ENCODE measurements around the gene WDFY4. TPM values are rescaled to one million over a fixed set of nuclear protein-coding genes. Genes with fewer than 3 reads are reported as not detected.

The WDFY4 gene
- total RNA-seq, 1 donor from 2014 or later: not detected

DNA sequence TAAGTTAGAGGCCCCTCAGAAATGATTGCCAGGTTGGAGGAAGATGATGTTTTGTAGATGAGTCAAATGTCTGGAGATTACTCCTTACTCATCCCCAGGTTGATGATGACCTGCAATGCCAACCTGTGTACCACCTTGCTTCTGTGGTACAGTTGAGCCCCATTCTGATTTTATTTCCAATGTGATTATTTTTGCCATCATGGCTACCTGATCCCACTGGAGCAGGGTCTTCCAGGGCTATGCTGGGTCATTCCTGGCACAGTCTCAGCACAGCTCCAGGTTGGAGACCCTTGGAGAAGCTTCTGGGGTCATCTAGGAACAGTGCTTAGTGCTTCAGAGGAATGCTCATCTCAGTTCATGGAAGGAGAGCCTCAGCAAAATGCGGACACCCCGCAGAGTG is 220.6 kb downstream of the WDFY4 start:
- no peak overlapping the region for H3K9ac ChIP-seq
- no peaks in the 10 kb centered on the region for H3K9me3 Mint-ChIP-seq
- no peaks in the 10 kb centered on the region for H3K4me1 Mint-ChIP-seq
- TF ChIP-seq EZH2 (IDR thresholded peaks at IDR 0.05) (no peak), EZH2phosphoT487 (IDR thresholded peaks at IDR 0.05) (no peak)
- TF ChIP-seq, protein P1, sequence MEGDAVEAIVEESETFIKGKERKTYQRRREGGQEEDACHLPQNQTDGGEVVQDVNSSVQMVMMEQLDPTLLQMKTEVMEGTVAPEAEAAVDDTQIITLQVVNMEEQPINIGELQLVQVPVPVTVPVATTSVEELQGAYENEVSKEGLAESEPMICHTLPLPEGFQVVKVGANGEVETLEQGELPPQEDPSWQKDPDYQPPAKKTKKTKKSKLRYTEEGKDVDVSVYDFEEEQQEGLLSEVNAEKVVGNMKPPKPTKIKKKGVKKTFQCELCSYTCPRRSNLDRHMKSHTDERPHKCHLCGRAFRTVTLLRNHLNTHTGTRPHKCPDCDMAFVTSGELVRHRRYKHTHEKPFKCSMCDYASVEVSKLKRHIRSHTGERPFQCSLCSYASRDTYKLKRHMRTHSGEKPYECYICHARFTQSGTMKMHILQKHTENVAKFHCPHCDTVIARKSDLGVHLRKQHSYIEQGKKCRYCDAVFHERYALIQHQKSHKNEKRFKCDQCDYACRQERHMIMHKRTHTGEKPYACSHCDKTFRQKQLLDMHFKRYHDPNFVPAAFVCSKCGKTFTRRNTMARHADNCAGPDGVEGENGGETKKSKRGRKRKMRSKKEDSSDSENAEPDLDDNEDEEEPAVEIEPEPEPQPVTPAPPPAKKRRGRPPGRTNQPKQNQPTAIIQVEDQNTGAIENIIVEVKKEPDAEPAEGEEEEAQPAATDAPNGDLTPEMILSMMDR (IDR thresholded peaks at IDR 0.05): no peak
- peaks cover 8% of the 10 kb centered on the region for H3K27me3 Mint-ChIP-seq (ENCODE audit: insufficient read depth, low read depth)
- no peaks in the 10 kb centered on the region for H3K36me3 Mint-ChIP-seq
- DNase-seq (ENCODE audit: low spot score): no peak
- H3K79me2 ChIP-seq (ENCODE audit: low read depth): no peaks in the 10 kb centered on the region
- no peaks in the 10 kb centered on the region for H3K27me3 ChIP-seq
- H3K27ac ChIP-seq: no peak overlapping the region
- no peak overlapping the region for H3K4me2 ChIP-seq
- no peaks in the 10 kb centered on the region for H3K9me3 ChIP-seq (ENCODE audit: low read depth)
- H3K4me3 Mint-ChIP-seq: no peak overlapping the region
- no peak overlapping the region for H2AFZ ChIP-seq (replicated peaks)
- H3K27ac Mint-ChIP-seq: no peak overlapping the region
- H3F3A ChIP-seq (ENCODE audit: low read depth): no peaks in the 10 kb centered on the region
- no peaks in the 10 kb centered on the region for H4K20me1 ChIP-seq (ENCODE audit: low read depth)
- no peak overlapping the region for H3K4me3 ChIP-seq
- H3K36me3 ChIP-seq: no peaks in the 10 kb centered on the region
- H3K4me1 ChIP-seq: no peaks in the 10 kb centered on the region

DNA sequence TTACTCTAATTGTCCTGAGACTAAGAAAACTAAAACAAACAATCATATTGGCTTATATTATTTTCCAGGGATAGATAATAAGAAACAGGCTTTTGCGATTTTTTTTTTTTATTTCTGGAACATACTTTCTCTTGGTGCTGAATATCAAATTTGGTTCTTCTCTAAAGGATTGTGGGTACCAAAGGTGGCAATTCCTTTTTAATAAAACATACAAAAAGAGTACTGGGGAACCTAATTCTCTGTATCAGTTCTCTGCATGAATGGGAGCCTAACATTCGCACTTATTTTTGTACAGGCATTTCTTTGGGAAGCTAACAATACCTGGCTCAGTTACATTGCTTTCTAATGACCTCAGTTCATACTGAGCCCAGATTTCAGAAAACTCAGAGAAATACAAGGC is 222.2 kb downstream of the WDFY4 start:
- Mint-ChIP-seq H3K4me1 (no peaks in the 10 kb centered on the region), H3K27me3 (ENCODE audit: insufficient read depth, low read depth) (peaks cover 8% of the 10 kb centered on the region), H3K27ac (no peak overlapping the region), H3K9me3 (no peaks in the 10 kb centered on the region), H3K36me3 (no peaks in the 10 kb centered on the region), H3K4me3 (no peak overlapping the region)
- Histone ChIP-seq H3K27ac (no peak overlapping the region), H3K4me2 (no peak overlapping the region), H4K20me1 (ENCODE audit: low read depth) (no peaks in the 10 kb centered on the region), H3F3A (ENCODE audit: low read depth) (no peaks in the 10 kb centered on the region), H2AFZ (replicated peaks) (no peak overlapping the region), H3K27me3 (no peaks in the 10 kb centered on the region), H3K36me3 (no peaks in the 10 kb centered on the region), H3K4me1 (no peaks in the 10 kb centered on the region), H3K9ac (no peak overlapping the region), H3K79me2 (ENCODE audit: low read depth) (no peaks in the 10 kb centered on the region), H3K4me3 (no peak overlapping the region), H3K9me3 (ENCODE audit: low read depth) (no peaks in the 10 kb centered on the region)
- TF ChIP-seq EZH2 (IDR thresholded peaks at IDR 0.05): no peak
- TF ChIP-seq EZH2phosphoT487 (IDR thresholded peaks at IDR 0.05): no peak
- TF ChIP-seq, protein P1 (IDR thresholded peaks at IDR 0.05): no peak
- DNase-seq (ENCODE audit: low spot score): no peak

DNA sequence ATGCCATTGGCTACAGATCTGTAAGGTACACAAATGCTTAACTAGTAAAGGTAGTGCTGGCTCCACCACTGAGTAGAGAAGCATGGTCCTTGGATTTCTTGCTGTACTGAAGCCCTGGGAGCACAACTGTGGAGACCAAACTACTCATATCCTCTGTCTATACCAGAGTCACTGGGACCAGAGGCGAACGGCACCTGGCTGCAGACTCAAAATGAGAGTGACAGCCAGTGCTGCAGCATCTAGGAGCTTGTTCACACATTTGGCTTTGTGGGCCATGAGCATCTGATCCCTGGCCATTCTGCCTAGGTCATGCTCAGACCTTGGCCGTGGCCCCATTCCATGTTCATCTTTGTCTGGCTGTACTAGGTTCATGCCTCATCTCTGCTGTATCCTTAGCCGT is 223.1 kb downstream of the WDFY4 start:
- Histone ChIP-seq H3K9me3 (ENCODE audit: low read depth) (no peaks in the 10 kb centered on the region), H3K9ac (no peak overlapping the region), H2AFZ (replicated peaks) (no peak overlapping the region), H4K20me1 (ENCODE audit: low read depth) (no peaks in the 10 kb centered on the region), H3K27ac (no peak overlapping the region), H3F3A (ENCODE audit: low read depth) (no peaks in the 10 kb centered on the region), H3K4me3 (no peak overlapping the region), H3K36me3 (no peaks in the 10 kb centered on the region), H3K4me1 (no peaks in the 10 kb centered on the region), H3K27me3 (no peaks in the 10 kb centered on the region), H3K4me2 (no peak overlapping the region), H3K79me2 (ENCODE audit: low read depth) (no peaks in the 10 kb centered on the region)
- TF ChIP-seq, protein P1 (IDR thresholded peaks at IDR 0.05): no peak
- TF ChIP-seq EZH2phosphoT487 (IDR thresholded peaks at IDR 0.05) (no peak), EZH2 (IDR thresholded peaks at IDR 0.05) (no peak)
- Mint-ChIP-seq H3K4me3 (no peak overlapping the region), H3K36me3 (no peaks in the 10 kb centered on the region), H3K27ac (no peak overlapping the region), H3K9me3 (no peaks in the 10 kb centered on the region), H3K4me1 (no peaks in the 10 kb centered on the region), H3K27me3 (ENCODE audit: insufficient read depth, low read depth) (peaks cover 8% of the 10 kb centered on the region)
- no peak for DNase-seq (ENCODE audit: low spot score)
